VCaP (cell line): ENCODE measurements around the gene KRR1.

Experiments
- H3K27ac ChIP-seq: fragments of 450-650 bp; 2 replicates; pipeline ENCODE4 v1.5.1; 2017
- CTCF ChIP-seq: fragments of 450-650 bp; conservative IDR thresholded peaks from 2 replicates; pipeline ENCODE4 v1.5.1; 2017; ENCODE audit warnings: mild to moderate bottlenecking, moderate library complexity

Gene KRR1

GRCh38 chr12:75511116-75512048, at the start of gene KRR1:
KRR1 (minus strand) TSS chr12:75511609; CDS start chr12:75511597, 12 bp downstream.
- no peak for TF ChIP-seq CTCF
- peak within 1 kb of the TSS; percentile 79 for H3K27ac ChIP-seq

DNA sequence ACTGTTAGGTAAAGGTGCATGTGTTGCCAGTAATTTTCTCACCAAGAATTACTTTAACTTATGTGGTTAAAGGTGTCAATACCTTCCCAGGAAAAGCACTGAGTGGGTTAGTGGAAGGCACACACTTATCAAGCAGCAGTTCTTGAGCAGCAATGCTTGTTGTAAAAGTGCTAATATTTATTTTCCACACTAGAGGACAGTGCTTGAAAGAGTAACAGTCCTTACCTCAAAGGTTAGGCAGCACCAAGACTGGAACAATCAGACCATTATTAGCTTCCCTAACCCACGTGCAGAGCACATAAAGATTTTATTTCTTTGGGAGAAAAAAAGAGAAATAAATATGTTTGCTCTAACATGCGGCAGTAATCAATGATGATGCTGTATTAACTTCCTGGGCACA, 48.8 kb upstream of the KRR1 start:
- no peak overlapping the region for H3K27ac ChIP-seq
- peak; percentile 87 for TF ChIP-seq CTCF

GRCh38 chr12:75558287-75558686, 46.9 kb upstream of the KRR1 start:
- peak overlapping the region; percentile 43; the same call in 1 of the 2 replicates for H3K27ac ChIP-seq
- TF ChIP-seq CTCF: no peak

GRCh38 chr12:75556311-75556899, 45.0 kb upstream of the KRR1 start:
- TF ChIP-seq CTCF: no peak
- H3K27ac ChIP-seq: no peak overlapping the region

DNA sequence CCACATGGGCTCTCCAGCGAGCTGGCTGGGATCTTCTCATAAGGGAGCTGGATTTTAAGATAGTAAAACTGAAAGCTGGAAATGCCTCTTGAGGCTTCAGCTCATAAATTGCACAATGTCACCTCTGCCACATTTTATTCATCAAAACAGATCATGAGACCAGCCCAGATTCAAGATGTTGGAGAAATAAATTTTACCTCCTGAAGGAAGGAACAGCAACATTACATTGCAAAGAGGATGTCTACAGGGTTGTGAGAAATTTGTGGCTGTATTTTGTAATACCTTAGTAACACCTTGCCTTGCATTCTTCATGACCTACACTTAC, 43.1 kb upstream of the KRR1 start:
- TF ChIP-seq CTCF: no peak
- H3K27ac ChIP-seq: no peak overlapping the region

DNA sequence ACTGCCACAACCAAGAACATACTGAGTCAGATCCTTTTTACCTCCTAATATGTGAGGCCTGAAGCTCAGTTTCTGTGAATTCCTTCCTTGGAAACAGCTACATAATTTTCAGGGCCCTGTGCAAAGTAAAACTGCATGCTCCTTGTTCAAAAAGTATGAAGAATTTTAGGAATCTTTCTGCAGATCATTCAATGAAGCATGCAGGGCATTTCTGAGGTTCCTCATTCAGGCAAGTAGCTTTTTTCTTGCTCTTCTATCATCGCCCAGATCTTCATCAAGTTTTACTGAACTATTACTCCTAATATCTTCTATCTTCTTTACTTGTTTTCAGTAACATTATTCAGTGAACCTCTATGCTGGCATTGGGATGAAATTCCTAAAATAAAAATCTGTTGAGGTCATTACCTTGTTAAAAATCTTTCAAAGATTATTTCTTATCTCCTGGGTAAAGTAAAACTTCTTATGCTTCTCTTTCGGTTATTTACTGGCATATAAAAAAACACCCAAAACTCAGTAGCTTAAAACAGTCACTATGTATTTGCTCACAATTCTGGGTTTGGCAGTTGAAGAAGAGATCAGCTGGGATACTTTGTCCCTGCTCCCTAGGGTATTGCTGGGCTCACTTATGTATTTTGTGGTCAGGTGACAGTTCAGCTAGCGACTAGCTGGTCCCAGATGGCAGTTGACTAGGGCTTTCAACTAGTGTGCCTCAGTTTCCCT, 42.6 kb upstream of the KRR1 start:
- H3K27ac ChIP-seq: no peak overlapping the region
- TF ChIP-seq CTCF: no peak

- no peak for TF ChIP-seq CTCF
- H3K27ac ChIP-seq: no peak overlapping the region
Observed at GRCh38 chr12:75553398-75553797, 42.0 kb upstream of the KRR1 start.
